NCI-H128 (cell line): Measurements from ENCODE around the gene ADRA2C.

Source experiments
- DNase-seq: peaks from one replicate; lab custom pipeline; 2025; ENCODE audit not compliant: unreplicated experiment; lab: John Stamatoyannopoulos, UW

The ADRA2C gene

DNA sequence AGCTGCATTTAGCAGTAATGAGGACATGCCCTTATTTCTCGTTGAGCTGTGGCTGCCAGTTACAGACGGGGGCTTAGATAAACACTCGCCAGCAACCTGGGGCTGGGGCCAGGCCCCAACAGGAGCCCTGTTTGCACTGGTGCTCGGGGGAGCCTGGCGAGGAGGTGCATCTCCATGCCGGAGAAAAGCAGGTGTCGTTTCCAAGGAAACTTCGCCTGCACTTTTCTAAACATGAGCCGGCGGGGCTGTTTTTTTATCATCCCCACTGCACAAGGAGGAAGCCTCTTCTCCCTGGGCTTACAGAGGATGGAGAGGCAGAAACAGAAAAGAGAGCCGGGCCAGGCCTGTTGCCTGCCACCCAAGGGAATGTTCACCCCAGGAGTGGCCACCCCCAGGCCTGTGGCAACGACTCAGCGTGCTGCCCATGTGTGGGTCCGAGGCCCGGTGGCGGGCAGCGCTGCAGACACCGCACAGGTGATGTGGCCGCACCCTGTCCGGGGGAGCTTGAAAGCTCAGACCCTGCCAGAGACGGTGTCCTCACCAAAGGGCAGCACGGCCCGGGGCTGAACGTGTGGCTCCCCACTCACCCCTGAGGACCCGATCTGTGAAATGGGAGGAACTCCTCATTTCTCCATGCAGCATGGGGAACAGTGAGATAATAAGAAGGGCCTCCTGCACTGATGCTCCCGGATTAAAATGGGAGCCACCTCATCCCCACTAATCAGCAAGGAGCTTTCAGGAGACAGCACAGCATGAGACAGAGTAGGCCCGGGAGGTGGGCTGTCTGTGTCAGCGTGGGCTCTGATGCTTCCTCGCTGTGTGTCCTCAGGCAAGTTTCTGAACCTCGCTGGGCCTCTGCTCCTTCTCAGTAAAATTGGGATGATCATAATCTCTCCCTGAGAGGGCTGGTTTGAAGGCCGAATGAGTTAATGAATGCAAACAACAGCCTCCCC lies 33.8 kb upstream of the ADRA2C start:
- no peak for DNase-seq

DNA sequence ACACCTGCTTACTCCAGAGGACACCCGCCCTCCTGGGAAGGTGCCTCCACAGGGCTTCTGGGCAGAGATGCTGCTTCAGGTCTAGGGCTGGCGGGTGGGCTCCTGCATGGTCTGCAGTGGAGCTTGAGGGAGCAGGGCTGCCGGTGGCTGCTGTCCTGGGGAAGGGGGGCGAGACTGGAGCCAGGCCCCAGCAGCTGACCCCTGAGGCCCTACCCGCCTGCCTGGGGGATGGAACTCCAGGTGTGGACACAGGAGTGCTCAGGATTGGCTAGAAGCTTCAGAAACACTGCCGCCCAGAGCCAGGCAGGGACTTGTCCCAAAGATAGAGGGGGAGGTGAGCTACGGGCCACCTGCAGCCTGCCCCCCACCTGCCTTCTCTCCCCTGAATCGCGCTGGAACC lies 33.0 kb upstream of the ADRA2C start:
- no peak for DNase-seq

DNA sequence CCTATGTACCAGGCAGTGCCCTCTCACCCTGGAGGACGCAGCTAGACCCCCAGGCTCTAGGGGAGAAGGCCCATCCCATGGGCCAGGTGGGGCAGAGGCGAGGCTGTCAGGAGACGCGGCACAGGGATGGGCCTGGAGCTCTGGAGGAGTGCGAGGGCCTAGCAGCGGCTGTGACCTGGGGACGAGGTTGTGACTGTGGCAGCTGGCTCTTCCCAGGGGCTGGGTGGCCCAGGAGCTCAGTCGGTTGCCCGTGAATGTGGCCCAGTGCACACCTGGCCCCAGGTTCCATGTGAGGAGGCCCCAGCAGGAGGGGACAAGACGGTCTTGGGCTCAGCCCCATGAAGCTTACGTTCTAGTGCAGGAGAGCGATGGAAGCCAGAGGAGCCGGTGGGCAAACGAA lies 31.0 kb upstream of the ADRA2C start:
- no peak for DNase-seq

DNA sequence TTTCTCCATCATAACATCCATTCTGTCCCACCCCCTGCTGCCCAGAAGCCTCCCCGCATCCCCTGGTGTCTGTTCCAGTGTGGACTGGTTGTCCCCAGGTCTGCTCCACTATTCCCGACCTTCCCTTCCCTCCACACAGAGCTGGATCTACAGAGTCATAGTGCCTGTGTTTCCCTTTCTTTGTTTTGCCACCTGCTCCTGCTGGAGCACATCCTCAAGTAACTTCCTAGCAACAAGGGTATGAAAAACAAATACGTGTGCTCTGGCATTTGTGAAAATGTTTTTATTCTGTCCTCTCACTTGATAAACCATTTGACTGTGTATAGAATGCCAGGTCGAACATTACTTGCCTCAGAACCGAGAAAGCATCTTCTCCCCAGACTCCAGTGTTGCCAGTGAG lies 29.9 kb upstream of the ADRA2C start:
- DNase-seq = no peak

DNA sequence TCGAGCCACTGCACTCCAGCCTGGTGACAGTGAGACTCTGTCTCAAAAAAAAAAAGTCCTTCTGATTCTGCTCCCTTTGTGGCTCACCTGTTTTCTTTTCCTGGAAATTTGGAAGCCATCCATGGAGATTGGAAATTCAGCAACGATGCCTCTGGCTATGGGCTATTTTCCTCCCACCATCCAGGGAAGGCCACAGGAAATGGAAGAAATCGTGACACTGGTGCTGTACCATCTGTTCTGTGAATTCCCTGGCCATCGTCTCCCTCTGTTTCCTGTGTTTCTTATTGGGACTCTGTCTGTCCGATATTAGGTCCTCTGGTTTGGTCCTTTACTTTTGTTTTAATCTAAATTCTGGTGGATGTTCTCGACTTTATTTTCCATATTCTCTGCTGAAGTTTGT lies 29.4 kb upstream of the ADRA2C start:
- no peak for DNase-seq

DNA sequence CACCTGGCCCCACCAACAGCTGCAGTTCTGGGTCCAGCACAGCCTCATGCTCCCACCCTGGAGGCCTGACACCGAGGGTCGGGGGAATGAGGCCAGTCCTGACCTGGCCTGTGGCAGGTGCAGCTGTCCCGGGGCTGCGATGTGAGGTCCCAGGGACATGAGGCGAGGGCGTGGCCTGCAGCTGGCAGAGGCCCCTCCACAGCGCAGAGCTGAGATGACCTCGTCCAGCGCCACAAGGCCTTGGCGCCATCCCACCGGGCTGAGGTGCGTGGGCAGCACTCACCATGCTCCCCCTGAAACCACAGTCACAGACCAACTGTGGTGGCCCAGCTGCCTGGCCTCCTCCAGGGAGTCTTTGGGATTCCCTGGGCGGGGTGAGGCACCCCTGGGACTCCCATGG lies 26.6 kb upstream of the ADRA2C start:
- DNase-seq = no peak

DNA sequence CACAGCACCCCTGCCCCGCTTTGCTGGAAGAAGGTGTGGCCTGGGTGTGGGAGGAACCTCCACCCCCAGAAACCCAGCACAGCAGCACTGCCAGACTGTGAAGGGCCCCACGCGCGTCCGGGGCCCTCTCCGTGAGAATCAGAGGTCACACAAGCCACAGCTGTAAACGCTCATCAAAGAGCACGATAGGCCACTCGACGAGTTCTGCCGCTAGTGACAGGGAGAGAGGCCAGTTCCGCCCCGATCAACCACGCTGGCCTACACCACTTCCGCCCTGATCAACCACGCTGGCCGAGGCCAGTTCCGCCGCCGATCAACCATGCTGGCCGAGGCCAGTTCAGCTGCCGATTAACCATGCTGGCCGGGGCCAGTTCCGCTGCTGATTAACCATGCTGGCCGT lies 25.9 kb upstream of the ADRA2C start:
- no peak for DNase-seq

DNA sequence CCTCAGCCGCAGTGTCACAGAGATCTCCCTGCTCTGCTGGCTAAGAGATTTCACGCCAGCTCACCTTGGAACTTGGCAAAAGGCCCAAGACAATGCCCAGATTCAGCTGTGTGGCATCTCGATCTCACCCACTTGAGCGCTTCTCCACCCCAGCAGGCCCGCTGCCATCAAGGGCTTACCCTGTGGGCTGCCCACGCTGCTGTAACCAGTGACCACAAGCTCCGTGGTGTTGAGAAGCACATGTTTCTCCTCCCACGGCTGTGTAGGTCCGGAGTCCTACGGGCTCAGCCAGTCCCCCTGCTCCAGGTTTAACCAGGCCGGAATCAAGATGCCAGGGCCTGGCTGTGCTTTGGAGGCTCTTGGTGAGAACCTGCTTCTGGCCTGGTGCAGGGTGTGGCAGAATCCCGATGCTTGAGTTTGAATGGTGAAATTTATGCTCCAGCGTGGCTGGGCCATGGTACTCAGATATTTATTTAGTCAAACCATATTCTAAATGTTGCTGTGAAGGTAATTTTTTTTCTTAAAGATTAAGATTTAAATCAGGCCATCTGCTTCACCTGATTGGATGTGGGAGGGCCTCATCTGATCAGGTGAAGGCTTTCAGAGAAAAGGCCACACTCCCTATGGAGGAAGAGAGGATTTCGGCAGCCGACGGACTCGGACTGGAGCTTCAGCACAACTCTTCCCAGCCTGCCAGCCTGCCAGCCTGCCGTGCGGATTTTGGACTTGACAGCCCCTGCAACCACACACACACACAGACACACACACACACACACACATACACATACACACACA lies 24.8 kb upstream of the ADRA2C start:
- DNase-seq = no peak

DNA sequence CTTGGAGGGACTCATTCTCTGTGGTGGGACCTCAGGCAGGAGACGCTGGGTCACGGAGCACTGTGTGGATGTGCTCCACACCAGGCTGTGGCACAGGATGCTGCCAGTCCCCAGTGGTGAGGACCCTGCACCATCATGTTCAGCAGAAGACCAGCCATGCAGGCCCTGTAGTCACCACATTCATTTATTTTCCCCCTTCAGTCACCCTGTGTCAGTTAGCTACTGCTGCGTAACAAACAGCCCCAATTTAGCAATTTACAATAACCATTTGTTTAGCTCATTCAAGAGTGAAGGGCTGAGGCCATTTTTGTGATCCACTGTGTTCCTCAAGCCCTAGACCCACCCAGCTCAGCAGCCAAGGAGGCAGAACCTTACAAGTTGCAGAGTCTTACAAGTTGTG lies 23.6 kb upstream of the ADRA2C start:
- DNase-seq = no peak

DNA sequence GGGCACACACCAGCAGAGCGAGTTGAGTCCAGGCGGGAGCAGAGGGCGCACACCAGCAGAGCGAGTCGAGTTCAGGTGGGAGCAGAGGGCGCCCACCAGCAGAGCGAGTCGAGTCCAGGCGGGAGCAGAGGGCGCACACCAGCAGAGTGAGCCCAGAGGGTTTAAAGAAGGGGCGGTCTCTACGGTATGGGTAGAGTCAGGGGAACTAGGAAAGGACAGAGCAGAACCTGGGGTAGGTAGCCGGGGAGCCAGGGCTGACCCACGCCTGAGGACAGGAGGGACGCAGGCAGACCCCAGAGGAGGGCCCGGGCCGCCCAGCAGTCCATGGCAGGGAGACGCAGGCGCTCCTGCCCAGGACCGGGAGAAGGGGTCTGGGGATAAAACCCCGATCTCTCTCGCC lies 22.0 kb upstream of the ADRA2C start:
- DNase-seq = no peak

DNA sequence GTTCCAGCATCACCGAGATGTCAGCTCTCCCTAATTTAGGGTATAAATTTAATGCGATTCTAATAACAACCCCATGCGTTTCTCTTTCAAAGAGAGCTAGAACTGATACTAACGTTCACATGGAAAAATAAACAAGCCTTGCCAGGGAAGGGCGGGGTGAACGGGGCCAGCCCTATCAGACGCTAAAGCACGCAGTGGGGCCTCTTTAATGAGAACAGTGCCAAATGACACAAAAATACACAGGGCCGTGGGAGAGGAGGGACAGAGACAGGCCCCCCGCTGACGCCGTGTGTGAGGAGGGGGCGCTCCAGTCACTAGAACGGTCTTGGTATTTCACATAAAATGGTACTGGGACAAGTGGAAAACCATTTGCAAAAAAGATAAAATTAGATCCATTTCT lies 21.3 kb upstream of the ADRA2C start:
- no peak for DNase-seq

DNA sequence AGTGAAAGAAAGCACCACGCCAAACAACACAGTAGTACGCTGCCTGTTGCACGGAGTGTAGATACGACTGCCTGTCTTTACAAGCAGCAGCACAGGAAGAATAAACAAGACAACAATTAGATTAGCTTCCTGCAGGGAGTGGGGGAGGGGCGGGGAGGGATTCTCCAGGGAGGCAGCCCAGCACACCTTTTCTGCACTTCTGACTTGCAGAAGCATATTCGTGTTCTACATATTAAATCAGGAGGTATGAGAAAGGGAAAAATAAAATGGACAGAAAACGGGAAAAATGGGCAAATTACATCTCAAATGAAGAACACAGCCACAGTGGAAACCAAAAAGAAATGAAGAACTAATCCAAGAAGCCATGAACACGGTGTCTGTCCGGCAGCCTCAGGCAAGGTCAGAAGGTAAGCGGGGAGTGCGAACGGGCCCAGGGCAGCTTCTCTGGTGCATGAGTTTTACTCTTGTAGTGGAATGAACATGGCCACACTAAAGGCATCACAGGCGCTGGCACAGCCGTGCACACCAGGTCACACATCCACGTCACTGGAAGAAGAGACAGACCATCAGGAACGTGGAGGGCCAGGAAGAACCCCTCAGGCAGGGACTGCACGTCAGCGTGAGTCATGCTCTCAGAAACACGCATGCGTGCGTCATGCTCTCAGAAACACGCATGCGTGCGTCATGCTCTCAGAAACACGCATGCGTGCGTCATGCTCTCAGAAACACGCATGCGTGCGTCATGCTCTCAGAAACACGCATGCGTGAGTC lies 20.1 kb upstream of the ADRA2C start:
- DNase-seq = no peak

DNA sequence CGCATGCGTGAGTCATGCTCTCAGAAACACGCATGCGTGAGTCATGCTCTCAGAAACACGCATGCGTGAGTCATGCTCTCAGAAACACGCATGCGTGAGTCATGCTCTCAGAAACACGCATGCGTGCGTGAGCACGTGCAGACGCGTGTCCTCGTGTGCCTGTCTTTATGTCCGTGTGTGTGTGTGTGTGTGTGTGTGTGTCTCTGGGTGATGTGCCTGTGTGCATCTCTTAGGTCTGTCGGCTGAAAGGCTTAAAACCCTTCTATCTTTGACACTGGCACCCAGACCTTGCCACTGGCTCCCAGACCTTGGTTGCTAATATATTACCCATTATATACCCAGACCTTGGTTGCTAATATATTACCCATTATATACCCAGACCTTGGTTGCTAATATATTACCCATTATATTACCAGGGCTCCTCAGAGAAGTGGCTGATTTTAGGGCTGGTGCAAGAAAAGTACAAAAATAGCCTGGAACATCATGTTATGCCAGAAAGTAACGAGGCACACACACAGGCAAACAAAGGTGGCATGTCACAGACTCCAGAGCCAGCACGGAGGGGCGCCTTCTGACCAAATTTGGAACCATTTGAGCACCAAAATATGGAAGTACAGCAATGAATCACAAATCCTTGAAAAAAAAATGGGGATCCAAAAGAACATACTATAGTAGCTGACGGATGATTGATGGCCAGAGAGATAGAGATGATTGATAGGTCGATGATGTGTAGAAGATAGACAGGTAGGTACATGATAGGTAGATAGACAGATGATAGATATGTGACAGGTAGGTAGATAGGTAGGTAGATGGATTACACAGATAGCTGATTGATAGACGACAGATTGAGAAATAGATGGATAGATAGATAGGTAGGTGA lies 19.2 kb upstream of the ADRA2C start:
- no peak for DNase-seq

DNA sequence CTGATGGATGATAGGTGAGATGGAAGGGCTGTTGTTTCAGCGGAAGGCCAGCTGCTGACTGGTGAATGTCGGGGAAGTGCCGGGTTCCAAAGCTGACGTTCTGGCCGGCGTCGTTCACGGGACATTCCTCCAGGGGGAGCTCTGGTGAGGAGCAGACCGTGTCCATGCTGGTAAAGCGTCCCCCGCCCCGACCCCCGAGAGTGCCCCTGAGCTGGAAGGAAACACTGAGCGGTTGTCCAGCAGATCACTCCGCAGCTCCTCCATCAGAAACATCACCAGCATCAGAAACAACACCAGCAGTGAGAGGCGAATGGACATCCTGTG lies 18.6 kb upstream of the ADRA2C start:
- no peak for DNase-seq

DNA sequence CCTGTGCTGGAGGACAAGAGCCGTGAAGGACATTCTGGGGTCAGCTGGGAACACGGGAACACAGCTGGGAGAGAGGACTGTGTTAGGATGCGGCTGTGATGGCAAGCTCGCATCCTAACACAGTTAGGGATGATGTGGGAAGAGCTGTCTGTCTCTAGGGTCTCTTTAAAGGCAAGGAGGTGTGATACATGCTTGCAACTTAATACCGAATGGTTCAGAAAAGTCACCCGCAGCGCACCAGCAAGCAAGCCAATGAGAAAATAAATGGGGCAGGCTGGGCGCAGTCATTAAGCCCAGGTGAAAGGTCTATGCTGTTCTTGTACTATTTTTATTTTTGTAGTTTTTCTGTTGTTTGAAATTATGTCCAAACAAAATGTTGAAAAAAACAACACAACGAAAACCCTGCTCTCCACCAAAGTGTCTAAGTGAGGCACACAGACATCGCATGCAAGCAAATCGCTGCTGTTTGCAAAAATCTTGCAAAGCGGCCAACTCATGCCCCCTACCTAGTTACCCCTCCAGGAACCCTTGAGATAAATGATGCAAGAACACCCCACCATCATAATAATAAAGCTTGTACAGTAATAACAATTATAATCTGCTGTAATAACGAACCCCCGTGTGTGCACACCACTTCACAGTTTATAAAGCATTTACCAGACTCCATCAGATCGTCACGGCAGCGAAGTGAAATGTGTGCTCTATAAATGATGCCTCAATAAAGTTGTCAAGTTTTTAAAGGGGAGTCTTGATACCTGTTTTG lies 17.9 kb upstream of the ADRA2C start:
- no peak for DNase-seq

DNA sequence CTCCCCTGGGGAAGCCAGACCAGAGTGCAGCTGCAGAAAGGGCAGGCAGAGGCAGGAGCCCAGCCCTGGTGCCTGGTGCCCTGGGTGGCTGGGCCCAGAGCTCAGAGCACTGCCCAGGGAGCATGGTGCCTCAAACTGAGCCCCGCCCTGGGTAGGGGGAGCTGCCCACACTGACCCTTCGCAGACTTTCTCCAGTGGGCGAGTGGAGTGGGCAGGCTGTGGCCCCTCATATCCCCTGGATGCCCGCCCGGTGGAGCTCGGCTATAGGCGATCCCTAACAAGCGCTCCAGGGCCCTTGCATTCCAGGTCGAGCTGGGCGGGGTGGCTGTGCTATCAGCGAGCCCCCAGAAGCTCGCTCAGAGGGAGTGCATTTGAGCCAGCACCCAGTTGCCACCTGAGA lies 17.1 kb upstream of the ADRA2C start:
- DNase-seq = no peak

DNA sequence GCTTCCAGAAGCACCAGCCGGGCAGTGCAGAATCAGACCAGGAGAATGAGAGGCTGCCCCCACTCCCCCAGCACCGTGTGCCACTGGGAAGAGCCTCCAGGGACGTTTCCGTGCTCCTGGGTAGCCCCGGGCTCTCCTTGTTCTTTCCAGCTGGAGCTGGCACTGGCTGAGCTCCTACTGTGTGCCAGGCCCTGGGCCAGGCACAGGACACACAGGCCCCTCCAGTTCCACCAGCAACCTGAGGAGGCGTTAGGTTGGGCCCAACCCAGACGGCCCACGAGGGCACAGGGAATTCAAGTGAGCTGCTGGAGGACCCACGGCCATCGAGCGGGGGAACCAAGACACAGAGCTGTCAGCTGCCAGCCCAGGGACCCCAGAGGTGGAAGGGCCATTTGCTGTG lies 15.9 kb upstream of the ADRA2C start:
- no peak for DNase-seq

DNA sequence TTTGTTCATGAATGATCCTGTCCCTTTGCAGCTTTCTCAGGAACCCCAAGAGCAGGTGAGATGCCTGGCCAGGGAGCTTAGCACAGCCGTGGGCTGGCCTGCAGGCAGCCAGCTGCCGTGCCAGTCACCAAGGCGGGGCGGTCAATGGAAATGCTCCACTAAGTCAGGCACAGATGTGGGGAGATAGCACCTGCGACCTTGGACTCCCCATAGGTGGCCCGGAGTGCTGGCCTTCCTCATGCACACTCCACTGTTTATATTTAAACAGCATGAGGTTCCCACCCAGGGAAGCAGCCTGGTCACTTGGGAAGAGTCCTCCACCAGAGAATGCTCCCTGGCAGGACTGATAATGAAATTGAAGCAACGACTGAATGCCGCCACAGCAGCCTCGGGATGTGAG lies 14.2 kb upstream of the ADRA2C start:
- DNase-seq = no peak

DNA sequence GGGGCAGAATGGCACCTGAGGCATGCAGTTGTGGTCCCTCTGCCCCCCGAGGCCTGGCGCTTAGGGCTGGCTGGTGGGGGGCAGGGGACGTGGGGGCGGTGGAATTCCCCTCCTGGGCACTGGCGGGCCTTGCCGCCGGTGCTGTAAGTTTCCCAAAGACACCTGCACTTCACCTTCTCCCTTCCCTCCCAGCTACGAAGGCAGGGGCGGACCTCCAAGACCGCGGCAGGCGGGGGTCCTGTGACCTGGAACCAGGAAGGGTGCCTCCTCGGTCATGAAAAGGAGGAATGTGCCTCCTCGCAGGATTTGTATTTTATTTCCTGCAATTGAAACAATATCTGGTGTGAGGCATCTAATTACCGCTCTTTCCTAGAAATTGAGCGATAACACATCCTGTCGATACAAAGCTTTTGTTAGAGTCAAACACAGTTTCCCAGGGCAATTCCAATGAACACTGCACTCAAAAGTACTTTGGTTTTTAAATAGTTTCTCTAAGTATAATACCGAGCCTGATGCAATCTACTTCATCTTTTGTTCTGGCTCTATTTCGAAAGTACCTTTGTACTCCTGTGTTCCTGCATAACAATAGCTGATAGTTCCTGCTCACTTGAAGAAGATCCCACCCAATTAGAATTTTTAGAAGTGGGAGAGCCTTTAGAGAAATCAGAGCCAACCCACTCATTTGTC lies 12.3 kb upstream of the ADRA2C start:
- no peak for DNase-seq
